Left lobe of liver (tissue), 2 donors: ENCODE results near the gene ITPR1. TPM values are rescaled to one million over a fixed set of nuclear protein-coding genes. Genes with fewer than 3 reads are reported as not detected.

Experiments used
- ATAC-seq: fragments of 200-7000 bp; cut with Tn5 transposase; one replicate; pipeline ENCODE4 v1.9.1; 2020; ENCODE audit warnings: mild to moderate bottlenecking, moderate library complexity
- DNase-seq: peaks from one replicate; pipeline ENCODE4 v3.0.0-alpha.2; 2020; ENCODE audit warnings: low spot score
- total RNA-seq: library from RNA; stranded (reverse); gene quantifications from one replicate; pipeline ENCODE4 v1.2.1, GENCODE V29; 2021
- donor health status: DM: no; HTN: no; CAD: no; lungs with moderate emphysema.
- donor health status: DM: no; HTN: yes; CAD: no.

The ITPR1 gene
- total RNA-seq, 1 donor from 2014 or later = 8.7 TPM

DNA sequence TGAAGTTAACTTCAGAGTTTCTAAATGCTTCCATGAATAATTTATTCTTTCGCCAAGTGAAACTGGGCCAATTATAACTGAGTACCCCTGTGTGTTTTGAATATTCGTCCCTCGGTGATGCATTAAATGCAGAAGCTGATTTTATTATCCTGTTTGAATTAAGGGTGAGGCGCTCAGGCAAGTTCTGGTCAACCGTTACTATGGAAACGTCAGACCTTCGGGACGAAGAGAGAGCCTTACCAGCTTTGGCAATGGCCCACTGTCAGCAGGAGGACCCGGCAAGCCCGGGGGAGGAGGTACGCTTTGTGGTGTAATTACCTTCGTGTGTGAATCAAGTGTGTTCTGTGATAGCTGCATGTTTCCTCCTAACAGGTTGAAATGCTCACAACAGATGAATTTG lies 239.8 kb downstream of the ITPR1 start:
- ATAC-seq (no peak), DNase-seq (no peak)

DNA sequence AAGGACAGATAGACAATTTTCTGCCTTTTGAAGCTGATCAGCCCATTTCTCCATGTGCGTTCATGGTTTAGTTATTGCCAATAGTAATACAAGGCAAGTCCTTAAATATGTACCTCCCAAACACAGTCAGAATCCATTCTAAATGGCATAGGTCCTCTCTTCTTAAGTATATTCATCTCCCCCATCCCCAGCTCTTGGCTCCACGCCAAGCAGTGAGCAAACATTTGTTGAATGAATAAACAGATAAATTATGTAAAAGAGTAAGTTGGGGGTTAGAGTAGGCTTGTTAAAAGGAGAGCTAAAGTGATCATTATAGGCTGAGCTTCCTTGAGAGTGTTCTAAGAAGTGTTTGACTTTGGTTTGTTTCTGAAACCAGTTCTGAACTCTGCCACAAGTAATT lies 241.3 kb downstream of the ITPR1 start:
- ATAC-seq (no peak), DNase-seq (no peak)

DNA sequence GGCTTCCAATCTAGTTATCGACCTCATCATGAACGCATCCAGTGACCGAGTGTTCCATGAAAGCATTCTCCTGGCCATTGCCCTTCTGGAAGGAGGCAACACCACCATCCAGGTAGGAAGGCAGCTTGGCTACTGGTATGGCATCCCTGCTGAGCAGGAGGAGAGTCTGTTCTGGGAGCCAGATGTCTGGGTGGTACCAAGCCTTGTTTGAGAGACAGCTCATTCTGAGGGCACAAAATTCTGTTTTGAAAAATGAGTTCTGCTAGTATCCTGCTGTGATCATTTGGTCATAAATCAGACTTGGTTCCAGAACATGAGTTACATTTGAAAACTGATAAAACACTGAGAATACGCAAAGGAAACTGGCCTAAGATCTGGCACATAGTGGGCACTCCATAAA lies 242.1 kb downstream of the ITPR1 start:
- ATAC-seq (no peak), DNase-seq (no peak)

DNA sequence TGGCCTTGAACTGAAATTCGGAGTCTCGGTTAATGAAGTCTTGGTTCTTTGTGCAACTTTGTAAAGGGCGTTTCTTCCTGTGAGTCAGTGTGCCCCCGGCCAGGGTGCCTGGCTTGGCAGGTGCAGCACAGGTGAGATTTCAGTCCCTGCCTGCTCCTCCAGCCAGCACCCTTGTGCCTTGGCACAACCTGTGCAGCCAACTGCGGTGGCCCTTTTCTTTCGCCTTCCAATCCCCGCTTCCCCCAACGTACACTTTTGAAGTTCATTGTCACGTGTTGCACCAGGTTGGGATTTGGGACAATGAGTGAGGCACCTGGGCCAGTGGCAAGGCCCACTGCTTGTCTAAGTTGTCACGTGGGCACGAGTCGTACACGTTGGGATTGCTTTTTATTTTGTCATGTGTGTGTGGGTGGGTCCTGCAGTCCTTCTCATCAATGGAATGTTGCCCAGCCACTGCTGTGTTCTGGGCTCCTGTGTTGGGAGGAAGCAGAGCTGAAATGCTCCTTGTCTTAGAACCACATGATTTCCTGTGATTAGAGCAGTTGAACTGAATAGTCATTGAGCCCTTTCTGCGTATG lies 243.2 kb downstream of the ITPR1 start:
- ATAC-seq = peak; percentile 8
- DNase-seq = no peak

DNA sequence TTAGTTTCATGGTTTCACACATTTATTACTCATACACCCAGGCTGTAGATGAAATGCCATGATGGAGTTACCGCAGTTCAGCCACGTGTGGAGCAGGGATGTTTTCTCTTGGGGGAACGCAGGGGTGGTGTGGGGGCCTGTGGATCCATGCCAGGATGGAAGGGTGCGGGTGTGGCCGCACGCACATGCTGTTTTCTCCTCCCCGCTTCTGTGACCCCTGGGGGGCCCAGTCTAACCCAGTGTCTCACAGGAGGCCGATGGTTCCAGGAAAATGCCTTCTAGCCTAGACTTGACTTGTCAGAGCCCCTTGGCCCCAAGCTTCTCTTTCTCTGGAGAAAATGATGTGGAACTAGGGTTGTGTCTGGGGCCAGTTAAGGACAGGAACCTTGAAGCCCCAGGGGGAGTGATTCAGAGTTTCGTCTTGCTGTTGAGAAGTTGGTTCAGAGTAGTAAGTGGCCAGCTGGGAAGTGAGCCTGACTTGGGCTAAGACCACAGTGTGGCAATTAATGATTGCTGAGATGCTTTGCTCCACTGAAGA lies 245.7 kb downstream of the ITPR1 start:
- DNase-seq (no peak), ATAC-seq (no peak)

DNA sequence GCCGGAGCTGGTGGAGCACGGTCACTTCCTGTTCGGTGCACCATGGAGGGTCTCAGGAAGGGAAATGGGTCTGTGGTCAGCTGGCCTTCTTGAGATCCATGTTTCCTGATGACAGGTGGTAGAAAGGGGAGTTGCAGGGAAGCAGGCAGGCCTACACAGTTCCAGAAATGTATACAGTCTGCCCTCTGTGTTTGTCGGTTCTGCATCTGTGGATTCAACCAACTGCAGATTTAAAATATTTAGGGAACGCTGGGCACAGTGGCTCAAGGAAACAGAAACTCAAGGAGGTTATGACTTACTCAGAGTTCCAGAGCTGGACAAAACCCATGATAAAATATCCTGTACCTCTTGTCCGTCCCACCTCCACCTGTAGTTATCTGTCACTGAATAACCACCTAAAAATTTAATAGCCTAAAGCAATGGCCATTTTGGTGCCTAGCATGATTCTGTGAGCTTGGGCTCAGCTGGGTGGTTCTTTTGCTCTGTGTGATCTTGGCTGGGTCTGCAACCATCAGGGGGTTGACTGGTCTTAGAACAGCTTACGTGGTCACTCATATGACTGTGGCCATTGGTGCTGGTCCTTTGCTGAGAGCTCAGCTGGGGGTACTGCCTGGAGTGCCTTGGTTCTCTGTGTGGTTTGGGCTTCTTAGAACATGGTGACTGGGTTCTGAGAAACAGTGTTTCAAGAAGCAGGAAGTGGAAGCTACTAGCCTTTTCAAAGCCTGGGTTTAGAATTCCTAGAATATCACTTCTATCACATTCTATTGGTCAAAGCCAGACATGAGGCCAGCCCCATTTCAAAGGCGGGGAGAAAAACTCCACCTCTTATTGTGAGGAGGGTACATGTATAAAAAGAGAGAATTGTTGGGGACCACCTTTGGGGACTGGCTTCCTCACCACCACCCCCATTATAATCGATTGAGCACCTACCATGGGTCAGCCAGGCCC lies 246.4 kb downstream of the ITPR1 start:
- no peak for DNase-seq
- ATAC-seq = no peak

DNA sequence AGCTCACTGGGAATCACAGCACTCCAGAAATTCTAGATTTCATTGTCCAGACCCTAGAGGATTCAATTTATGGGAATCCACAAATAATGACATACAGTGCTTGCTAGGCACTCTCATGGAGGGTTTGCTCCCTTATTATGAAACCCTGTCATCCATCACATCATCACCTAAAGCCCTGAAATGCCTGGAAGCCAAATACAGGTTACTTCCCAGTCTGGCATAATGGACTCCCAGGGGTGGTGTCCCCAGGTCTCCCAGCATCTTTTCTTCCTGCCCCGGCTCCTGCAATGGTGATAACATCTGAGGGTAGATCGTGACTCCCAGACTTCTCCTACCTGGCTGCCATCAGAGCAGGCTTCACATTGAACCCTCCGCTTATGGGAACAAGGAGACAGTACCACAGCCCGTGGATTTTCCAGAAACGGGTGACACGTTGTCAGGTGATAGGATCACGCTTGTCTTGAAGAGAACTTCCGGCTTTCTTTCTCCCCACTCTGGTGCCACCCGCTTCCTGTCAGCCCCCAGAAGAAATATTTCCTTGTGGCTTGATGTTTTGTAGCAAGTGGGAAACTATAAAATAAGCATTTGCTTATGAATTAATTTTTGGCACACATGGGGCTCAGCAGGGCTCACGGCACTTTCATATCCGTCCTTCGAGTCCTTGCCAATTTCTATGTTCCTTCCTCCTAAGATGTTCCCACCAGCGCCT lies 247.4 kb downstream of the ITPR1 start:
- ATAC-seq (peak; percentile 29), DNase-seq (no peak)

DNA sequence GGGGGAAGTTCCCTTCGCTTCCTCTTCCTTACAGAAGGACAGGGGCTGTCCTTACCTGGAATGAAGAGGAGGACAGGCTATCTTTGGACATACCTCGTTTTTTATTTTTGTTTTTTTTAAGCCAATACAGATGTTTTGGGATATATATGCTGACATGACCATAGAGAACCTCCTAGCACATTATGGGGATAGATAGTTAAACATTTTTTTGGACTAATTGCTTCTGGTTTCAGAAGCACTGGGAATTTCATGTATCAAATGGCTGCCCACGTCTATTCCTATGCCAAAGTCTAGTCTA lies 247.9 kb downstream of the ITPR1 start:
- DNase-seq = no peak

DNA sequence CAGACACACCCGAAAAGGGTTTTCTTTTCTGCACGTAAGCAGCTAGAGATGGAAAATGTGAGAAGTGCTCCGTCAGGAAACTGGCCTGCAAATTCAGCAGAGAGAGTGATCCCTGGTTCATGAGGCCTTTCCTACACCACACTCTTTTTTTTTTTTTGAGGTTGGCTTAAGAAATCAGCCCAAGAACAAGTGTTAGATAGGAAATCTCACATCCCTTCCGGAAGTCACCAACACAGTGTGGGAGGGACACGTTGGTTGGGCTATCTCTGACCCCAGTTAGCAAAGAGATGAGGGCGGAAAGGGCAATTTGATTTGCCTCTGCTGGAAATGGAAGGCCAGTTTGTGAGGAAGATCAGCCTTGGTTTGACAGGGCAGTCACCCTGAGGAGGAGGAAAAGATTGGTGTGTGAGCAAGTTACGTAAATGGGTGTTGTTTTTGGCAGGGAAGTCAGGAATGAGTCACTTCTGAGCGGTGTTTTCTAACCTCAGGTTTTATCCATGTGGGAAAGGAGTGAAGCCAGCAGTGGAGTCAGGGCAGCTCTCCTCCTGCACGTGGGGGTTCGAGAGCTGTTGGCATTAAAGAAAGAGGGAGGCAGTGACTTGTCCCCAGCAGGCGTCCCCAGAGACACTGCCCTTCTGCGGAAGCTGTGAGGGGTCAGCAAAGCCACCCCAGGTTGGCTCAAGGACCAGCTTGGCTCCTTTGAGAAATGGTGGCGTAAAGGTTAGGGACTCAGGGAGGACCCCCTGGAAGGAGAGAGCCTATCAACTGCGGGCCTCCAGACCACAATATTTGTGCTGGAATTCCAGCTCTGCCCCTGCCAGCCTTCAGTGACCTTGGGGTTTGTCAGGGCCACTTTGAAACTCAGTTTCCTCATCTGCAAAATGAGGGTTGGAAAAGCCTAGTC lies 248.5 kb downstream of the ITPR1 start:
- ATAC-seq (peak; percentile 88), DNase-seq (peak; percentile 84)

More for the DNA sequence above, 247.9 kb downstream of the ITPR1 start:
- ATAC-seq = no peak

DNA sequence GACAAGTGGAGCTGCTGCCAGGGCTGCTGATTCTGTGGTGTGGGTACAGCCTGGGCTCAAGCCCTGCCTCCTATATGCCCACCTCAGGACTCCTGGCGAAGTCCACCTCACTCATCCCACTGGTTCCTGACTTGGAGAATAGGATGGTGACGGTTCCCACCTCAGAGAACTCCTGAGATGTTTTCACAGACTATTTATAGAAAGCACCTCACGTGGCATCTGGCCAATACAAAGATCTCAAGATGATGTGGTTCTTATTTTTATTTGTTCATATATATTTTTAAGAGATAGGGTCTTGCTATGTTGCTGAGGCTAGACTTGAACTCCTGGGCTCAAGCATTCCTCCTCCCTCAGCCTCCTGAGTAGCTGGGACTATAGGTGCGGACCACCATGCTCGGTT lies 249.2 kb downstream of the ITPR1 start:
- ATAC-seq = no peak
- DNase-seq = no peak

DNA sequence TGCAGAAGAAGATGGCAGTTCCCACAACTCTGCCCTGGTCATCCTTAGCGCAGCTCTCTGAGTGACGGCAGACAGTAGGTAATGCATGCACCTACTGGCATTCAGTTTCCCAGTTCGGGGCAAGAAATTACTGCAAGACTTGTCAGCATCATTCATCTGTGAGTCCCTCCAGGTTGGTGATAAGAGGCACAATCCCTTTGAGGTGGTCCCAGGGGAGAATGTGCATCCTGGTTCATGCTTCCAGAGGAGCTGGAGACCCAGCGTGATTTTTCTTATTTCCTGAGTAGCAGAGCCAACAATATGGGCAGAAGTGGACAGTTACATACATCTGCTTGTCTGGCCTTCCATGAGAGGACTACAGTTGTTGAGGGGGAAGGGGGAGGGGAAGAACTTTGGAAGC lies 250.2 kb downstream of the ITPR1 start:
- ATAC-seq (no peak), DNase-seq (no peak)

DNA sequence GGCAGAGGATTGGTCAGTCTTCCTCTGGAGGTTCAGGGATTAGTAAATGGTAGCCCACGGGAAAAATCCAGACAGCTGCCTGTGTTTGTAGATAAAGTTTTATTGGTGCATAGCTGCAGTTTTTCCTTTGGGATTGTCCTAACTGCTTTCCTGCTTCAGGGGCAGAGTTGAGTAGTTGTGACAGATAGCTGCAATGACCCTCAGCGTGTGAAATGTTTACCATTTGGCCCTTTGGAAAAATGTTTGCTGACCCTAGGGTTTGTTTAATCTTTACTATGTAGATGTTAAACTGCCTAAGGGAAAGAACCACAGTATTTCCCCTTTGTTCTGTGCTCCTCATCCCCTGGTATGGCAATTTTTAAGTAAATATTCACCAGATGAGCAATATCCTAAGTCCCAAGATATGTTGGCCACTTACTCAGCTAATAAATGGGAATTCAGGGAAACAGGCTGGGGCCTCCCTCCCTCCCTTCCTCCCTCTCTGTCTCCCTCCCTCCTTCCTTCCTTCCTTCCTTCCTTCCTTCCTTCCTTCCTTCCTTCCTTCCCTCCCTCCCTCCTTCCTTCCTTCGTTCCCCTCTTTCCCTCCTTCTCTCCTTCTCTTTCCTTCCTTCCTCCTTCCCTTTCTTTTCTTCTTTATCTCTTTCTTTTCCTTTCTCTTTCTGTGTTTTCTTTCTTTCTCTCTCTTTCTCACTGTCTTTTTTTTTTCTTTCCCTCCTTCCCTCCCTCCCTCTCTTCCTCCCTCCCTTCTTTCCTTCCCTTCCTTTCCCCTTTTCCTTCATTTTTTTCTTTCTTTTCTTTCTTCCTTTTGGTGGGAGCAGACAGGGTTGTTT lies 251.5 kb downstream of the ITPR1 start:
- no peak for DNase-seq
- no peak for ATAC-seq

DNA sequence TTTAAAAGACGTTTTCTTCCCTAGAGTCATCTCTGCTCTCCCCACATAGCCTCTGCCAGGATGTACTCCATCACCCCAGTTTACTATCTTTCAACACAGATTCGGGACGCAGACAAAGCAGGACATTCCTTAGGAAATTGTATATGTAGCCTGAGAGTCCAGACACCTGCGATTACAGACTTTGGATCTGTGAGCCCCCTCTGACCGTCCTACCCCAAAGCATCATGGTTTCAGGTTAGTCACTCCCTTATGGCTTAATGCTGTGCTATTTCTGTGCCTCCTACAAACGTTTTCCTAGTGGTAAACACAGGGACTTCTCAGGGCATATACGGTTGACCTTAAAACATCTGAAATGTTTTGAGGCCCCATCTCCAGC lies 252.1 kb downstream of the ITPR1 start:
- ATAC-seq = no peak
- DNase-seq = no peak

DNA sequence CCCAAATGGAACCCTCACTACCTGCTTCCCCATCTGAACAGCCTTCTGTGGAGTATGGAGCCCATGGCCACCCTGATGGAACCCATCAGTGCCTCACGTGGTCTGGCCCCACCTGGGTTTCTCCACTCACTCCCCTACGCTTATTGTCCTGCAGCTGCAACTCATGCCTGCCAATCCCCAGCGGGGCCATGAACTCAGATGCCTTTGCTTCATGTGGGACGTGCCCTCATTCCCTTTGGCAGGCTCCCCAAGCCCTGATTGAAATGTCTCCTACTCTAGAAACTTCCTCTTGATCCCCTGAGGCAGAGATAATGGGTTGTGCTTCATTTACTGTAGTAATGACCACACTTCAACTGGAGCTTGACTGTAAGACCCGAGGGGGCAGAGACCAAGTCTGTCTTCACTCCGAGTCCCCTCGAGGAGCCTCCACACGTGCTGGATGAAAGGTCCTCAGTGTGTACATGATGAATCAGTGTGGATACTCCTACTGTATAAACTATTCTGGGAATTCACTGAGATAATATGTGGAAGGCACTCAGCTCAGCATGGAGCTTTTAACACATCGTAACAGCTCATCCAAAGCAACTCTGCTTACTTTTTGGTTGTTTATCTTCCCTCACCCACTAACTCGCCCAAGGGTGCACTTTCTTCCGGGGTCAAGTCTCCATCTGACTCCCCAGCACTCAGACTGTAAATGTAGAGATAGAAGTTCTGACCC lies 253.3 kb downstream of the ITPR1 start:
- peak; percentile 71 for DNase-seq
- ATAC-seq = peak; percentile 47

DNA sequence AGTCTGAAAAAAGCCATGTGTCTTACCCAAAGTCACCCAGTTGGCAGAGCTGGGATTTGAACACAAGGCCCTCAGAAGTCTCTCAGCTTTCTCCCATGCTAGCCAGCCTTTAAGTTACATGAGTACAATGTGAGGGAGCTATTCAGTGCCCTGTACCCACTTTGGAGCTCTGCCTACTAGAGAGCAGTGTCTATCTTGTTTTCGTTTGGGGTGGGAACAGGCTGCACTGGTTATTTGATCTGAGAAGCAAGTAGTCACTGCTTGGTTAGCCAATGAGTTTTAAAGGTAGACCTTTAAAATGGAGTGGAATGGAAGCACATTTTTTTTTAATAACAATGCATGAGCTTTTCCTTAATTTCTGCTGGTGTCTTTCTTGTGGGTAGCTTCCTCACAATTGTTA lies 255.0 kb downstream of the ITPR1 start:
- DNase-seq = no peak
- ATAC-seq = no peak

DNA sequence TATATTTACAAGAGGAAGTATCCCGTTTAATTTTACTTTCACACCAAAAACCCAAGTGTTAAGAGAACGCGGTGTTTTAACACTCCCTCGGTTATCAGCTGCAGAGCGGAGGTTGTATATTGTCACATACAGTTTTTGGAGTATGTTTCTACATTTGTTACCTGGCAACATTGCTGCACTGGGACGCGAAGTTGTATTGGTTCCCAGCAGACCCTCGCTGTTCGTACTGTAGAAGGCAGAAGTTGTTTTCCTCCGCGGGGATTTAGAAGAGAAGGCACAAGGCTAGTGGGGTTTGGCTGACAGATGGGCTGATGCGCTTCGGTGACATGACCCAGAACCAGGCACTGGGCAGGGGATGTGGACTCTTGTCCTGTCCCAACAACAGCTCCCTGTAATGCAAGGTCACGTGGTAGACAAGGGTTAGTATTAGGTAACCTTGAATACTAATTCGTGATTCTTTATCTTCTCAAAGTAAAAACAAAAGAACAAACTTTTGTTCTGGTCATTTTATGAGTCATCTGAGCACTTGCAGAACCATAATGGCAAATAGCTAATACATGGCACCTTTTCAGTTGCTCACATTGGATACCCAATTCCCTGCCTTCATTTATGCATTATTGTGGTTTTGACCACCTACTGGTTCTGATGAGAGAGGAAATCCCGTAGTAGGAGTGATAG lies 255.7 kb downstream of the ITPR1 start:
- ATAC-seq = peak; percentile 83
- DNase-seq = peak; percentile 79

DNA sequence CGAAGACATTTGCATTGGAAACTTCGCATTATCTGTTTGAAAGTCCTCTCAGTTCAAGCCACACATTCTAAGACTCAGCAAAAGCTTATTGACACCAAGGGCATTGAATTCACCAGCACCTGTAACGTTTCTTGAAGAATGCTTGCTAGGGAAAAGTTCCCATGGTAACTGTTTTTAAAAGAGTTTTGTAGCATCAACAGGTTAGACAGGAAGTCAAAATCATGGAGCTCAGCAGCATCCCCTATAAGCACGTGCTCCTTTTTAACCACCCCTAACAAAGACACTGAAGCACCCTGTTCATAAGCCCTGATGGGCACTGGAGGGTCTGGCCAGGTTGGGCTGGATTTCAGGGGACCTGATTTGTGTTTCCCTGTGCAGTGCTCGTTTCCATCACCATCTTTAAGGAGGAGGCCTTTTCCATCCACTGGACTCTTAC lies 256.4 kb downstream of the ITPR1 start:
- ATAC-seq (no peak), DNase-seq (no peak)

DNA sequence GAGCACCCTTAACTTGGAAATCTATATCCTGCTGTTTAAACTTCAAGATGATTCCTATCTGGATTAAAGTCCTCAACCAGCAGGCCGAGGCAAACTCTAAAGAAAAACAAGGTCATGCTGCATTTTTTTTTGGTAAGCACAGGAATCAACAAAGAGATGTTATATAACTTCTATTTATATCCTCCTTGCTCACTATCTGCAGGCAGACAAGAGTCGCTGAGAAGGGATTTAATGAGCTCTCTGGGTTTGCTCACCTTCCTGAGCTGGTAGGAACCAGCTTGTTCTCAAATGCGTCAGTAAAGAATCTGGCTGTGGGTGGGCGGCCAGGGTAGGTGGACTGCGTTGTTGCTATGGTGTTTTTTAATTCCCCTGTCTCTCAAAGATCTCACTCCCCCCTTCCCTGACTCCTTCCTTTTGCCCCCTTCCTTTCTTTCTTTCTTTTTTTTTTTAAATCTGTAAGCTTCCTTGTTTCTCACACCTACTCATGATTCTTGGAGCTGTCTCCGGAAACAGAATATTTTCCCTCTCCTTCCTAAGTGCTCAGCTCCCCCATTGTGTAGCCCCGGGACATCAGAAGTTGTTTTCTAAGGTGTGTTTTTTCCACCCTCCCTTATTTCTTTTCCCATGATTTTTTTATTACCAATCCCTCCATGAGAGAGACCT lies 257.3 kb downstream of the ITPR1 start:
- ATAC-seq (no peak), DNase-seq (no peak)
